Stimulated activated CD8-positive, alpha-beta memory T cell treated with anti-CD3 and anti-CD28 coated beads, Interleukin-4, amount 100 ng/mL, for 48 hours (primary cell): ENCODE measurements around the gene RUNDC3A.
"Not testable (repeated sequence)": the region's sequence is repeated elsewhere in the genome, so short reads cannot be mapped to it uniquely, and the experiment has no call there.

Source experiments
- DNase-seq: peaks from one replicate; pipeline ENCODE4 v3.0.0-alpha.2; 2020

Gene RUNDC3A

GRCh38 chr17:44346064-44346844 is 37.9 kb downstream of the RUNDC3A start:
- no peak for DNase-seq

- DNase-seq = not testable (repeated sequence)
Observed at GRCh38 chr17:44347206-44348055, 39.0 kb downstream of the RUNDC3A start.

DNA sequence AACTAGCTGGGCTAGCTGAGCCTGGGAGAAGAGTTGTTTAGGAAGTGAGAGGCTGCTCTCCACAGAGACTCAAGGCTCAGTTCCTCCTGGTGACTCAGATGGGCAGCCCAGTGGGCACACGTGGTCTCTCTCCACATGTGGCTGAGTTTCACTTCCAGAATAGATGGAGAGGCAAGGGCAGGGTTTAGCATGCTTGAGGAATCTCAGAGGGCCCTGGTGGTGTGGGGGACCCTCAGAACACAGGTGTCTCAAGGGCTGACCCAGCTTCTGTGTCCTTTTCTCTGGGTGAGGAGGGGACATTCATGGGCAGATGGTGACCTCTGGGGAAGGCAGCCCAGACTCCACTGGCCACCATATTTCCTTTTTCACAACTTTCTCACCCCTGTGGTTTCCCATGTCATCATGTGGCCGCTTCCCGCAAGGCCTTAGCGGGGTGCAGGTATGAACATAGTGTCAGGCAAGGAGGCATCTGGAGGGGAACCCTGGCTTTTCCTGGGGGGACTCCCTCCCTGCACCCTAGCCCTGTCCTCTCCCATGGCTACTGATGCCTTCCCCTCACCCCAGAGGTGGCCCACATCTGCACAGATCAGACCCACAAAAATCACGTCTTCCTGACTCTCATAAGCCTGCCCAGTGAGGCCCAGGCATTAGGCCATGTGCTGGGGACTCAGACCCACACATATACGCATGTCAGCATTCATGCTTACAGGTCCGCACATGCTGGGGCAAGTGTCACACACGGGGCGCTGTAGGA is 40.0 kb downstream of the RUNDC3A start:
- DNase-seq = no peak

DNA sequence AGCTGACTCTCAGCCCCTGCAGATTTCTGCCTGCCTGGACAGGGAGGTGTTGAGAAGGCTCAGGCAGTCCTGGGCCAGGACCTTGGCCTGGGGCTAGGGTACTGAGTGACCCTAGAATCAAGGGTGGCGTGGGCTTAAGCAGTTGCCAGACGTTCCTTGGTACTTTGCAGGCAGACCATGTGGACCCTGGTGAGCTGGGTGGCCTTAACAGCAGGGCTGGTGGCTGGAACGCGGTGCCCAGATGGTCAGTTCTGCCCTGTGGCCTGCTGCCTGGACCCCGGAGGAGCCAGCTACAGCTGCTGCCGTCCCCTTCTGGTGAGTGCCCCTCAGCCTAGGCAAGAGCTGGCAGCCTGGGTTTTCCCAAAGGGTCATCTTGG is 40.6 kb downstream of the RUNDC3A start:
- no peak for DNase-seq

DNA sequence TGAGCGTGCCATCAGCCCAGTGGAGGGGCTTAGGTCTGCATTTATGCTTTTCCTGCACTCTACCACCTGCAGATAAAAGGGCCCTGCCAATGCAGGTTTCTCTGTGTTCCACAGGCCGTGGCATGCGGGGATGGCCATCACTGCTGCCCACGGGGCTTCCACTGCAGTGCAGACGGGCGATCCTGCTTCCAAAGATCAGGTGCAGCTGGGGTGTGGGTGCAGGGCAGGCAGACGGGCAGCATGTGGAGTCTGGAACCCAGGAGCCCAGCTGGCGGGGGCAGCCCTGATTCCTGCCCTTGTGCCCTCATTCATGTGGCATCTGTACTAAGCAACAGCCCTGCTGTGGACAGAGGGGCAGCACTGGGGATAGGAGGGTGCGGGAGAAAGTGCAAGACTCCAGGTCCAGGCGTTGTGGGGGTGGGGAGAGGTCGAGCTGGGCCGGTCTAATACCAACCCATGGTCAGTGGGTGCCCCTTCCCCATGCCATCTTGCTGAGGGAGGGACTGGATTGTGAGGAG is 41.2 kb downstream of the RUNDC3A start:
- no peak for DNase-seq

DNA sequence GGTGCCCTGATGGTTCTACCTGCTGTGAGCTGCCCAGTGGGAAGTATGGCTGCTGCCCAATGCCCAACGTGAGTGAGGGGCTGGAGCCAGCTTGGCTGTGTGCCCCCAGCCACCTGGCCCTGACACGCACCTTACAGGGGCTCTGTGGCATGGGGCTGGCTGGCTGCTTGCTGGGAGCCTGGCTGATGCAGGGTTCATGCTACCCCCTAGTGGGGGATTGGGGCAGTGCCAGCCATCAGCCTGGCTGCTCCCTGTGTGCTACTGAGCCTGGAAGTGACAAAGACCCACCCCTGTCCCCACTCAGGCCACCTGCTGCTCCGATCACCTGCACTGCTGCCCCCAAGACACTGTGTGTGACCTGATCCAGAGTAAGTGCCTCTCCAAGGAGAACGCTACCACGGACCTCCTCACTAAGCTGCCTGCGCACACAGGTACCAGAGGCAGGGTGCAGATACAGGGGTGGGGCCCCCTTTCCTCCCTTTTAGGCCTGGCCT is 42.4 kb downstream of the RUNDC3A start:
- peak; percentile 86 for DNase-seq

GRCh38 chr17:44351464-44351863 is 43.1 kb downstream of the RUNDC3A start:
- no peak for DNase-seq

DNA sequence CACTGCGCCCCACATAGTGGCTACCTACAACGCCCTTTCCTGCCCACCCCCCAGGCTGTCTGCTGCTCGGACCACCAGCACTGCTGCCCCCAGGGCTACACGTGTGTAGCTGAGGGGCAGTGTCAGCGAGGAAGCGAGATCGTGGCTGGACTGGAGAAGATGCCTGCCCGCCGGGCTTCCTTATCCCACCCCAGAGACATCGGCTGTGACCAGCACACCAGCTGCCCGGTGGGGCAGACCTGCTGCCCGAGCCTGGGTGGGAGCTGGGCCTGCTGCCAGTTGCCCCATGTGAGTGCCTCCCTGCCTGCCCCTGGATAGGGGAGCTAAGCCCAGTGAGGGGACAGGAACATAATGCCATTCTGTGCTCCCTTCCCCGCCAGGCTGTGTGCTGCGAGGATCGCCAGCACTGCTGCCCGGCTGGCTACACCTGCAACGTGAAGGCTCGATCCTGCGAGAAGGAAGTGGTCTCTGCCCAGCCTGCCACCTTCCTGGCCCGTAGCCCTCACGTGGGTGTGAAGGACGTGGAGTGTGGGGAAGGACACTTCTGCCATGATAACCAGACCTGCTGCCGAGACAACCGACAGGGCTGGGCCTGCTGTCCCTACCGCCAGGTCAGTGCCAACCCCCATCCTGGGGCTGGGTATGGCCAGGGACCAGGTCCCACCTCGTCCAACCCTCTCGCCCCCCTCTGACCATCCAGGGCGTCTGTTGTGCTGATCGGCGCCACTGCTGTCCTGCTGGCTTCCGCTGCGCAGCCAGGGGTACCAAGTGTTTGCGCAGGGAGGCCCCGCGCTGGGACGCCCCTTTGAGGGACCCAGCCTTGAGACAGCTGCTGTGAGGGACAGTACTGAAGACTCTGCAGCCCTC is 43.8 kb downstream of the RUNDC3A start:
- DNase-seq = no peak

DNA sequence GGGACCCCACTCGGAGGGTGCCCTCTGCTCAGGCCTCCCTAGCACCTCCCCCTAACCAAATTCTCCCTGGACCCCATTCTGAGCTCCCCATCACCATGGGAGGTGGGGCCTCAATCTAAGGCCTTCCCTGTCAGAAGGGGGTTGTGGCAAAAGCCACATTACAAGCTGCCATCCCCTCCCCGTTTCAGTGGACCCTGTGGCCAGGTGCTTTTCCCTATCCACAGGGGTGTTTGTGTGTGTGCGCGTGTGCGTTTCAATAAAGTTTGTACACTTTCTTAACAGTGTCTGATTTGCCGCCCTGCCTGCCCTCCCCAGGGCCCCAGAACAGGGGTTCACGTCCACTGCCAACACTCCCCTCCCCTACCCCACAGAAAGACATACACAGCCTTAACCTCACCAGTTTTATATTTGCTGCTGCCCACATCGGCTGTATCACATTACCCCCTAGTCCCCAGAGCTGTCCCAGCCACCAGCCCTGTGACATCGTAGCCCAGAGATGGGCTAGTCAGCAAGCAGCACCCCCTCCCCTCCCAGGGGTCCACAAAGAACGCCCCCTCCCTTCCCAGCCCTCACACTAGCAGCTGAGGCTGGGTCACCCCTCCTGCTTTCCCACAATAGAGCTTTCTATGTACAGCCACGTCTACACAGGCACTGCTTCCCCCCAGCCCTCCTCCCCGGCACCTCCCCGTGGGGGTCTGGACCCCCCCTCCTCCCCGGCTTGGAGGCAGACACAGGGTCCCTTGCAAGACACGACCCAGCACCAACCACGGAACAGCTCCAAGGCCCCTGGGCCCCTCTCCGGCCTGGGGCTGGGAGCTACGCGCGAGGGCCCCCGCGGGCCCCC is 44.6 kb downstream of the RUNDC3A start:
- DNase-seq = no peak

DNA sequence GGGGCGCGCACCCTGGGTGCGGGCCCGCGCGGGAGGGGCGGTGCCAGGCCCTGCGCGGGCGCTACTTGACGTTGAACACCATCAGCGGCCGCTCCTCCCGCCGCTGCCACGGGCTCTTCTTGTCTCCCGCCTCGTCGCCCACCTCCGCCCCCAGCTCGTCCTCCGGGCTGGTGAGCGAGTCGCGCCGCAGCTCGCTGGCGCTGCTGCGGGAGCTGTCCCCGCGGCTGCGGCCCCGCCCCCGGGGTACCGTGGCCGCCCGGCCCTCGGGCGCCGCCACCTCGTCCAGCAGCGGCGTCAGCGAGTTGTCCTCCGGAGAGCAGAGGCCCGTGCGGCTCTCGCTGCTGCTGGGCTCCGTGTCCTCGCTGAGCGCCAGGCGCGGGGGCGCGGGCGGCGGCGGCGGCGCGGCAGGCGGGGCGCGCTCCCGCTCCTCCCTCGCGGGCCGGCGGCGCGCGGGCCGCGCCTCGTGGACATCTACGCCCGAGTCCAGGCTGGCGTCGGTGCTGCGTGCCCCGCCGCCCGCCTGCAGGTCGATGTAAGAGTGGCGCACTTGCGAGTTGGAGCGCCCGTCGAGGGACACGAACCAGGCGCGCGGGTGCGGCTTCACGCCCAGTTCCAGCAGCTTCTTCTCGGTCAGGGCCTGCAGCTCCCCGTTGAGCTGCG is 45.4 kb downstream of the RUNDC3A start:
- DNase-seq = peak; percentile 37

DNA sequence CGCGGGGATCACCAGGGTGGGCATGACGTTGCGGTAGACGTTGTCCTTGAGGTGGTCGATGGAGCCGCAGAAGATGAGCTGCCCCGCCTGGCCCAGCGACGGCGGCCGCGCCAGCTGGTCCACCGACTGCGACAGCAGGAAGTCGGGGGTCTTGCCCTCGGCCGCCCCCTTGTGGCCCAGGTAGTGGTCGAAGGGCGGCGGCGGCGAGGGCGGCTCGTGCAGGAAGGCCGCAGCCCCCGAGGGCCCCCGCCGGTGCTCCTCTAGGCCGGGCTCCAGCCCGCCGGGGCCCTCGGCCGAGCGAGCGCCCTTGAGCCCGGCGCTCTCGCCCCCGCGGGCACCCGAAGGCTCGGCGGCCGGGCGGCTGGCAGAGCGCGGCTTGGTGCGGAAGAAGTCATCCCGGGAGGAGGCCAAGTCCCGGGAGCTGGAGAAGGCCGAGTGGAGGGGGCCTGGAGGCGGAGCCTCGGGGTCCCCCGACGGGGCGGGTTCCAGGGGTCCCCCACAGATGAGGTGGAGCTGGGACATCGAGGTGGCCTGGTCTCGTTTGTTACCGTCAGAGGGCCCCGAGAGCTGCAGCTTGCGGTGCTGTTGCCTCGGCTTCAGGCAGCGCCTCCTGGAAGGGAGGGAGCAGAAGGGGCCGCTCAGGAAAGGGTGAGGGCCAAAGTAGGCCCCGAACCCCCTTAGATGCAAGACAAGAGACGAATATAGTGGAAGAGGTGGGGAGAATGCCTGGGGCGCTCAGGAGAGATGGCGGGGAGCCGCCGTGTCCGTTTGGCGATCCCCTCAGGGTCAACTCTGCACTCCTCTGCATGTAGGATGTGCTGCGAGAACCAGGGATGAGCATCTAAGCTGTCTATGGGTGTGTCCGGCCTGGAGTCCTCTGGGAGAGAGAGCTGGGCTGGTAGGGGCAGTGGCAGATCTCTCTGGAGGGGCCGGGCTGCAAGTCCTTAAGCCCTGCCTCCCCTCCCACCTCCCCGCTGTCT is 46.5 kb downstream of the RUNDC3A start:
- DNase-seq = peak; percentile 82

- DNase-seq = no peak
Observed at GRCh38 chr17:44355642-44356099, 47.3 kb downstream of the RUNDC3A start.

DNA sequence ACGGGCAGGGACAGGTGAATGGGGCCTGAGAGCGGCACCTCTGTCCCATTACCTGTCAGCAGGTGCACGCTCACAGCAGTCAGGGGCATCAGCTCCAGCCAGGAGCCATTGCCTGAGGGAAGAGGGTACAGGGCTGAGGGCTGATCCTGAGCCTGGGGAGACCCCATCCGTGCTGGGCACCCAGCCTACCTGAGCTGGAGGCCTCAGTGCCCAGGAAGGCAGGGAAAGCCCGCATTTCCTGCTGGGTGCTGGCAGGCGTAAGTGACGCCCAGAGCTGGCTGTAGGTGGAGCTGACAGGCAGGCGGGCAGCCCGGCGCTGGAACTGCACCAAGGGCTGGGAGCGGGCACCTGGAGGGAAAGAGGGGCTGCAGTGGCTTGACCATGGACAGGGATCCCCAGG is 47.8 kb downstream of the RUNDC3A start:
- DNase-seq = no peak

DNA sequence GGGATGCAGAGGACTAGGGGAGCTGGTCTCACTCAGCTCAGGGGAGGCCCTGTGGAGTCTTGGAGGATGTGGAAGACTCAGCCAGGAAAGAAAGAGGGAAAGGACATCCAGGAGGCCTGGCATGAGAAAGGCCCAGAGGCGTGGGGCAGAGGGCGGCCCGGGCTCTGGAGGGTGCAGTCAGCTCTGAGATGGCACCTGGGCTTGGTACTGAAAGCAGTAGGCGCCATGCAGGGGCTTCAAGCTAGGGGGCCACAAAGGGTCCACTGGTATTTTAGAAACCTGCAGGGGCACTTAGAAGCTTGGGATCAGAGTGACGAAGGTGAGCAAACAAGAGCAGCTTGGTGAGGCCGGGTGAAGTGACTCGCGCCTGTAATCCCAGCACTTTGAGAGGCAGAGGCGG is 49.7 kb downstream of the RUNDC3A start:
- DNase-seq = no peak

DNA sequence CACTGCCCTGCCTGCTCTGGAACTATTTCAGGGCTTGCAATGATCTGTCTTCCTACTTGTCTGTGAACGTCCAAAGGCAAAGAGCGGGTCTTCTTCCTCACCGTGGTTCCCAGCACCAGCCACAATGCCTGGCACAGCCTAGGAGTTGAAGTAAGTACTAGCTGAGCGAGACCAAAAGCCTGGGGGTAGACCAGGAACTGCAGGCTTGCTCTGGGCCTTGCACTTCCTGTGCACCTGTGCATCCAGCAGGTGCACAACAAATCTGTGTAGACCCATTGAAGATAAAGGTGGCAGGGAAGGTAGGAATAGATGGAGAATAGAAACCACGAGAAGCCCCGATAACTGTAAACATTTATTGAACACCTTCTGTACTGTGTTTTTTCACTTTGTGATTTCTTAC is 50.6 kb downstream of the RUNDC3A start:
- DNase-seq = no peak

- no peak for DNase-seq
Observed at GRCh38 chr17:44359458-44360143, 51.2 kb downstream of the RUNDC3A start.

DNA sequence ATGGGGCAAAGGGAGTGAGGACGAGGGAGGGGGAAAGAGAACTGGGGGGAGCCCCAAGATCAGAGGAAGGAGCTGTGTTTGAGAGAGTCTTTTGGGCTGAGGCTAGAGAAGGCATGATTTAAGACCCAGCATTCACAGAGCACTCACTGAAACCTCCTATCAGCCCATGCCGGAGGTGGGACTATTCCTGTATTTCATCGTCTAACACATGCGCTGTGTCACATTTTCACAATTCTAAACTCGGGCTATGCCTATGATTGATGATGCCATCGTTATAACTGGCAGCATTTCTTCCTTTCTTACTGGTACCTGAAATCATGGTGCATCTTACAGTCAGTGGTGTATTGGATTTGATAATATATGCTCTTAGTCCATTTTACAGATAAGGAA is 51.7 kb downstream of the RUNDC3A start:
- DNase-seq = no peak

DNA sequence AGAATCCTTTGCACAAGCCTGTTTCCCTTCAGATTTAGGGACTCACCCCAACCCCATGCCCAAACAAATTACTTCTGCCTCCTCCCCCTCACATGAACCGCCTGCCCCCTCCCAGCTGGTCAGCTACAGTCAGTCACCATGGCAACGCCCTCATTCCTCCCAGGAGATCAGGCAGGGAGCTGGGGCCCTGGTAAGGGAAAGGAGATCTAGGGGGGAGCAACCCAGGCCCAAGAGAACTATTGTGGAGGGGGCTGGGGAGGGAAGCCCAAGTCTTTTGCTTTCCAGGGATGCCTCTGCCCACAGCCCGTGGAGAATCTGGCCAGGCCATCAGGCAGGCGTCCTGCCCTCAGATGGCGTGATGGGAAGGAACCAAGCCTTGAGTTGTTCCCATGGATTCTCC is 52.4 kb downstream of the RUNDC3A start:
- no peak for DNase-seq
